Measurements from ENCODE around the gene FGF19. TPM values are rescaled to one million over a fixed set of nuclear protein-coding genes. Genes with fewer than 3 reads are reported as not detected.

The FGF19 gene
- total RNA-seq, 2 experiments from 2014 or later = not detected

- Mint-ChIP-seq H3K4me3 (peak overlapping the region; percentile 94), H3K27me3 (ENCODE audit: low read depth) (peaks cover 3% of the 10 kb centered on the region), H3K36me3 (ENCODE audit: low read depth) (peaks cover 20% of the 10 kb centered on the region), H3K9me3 (ENCODE audit: insufficient read depth) (no peaks in the 10 kb centered on the region), H3K27ac (peak overlapping the region; percentile 83), H3K4me1 (ENCODE audit: low read depth) (peaks cover 30% of the 10 kb centered on the region)
- ChIA-PET CTCF (interaction anchor here (1.2 to 2.0 kb wide), 3 partner anchors 11 to 31 kb away, joined by 4 to 10 read pairs (median 6); no protein-coding TSS in a partner anchor), POLR2A (interaction anchor here (0.9 to 1.3 kb wide), 4 partner anchors 10 to 529 kb away, joined by 3 to 4 read pairs (median 3); partner anchors contain the start of gene FADD)
- peak; percentile 11 for ATAC-seq
- DNase-seq = peak; percentile 23
Measured at GRCh38 chr11:69674267-69674885, 29.4 kb downstream of the FGF19 start.

DNA sequence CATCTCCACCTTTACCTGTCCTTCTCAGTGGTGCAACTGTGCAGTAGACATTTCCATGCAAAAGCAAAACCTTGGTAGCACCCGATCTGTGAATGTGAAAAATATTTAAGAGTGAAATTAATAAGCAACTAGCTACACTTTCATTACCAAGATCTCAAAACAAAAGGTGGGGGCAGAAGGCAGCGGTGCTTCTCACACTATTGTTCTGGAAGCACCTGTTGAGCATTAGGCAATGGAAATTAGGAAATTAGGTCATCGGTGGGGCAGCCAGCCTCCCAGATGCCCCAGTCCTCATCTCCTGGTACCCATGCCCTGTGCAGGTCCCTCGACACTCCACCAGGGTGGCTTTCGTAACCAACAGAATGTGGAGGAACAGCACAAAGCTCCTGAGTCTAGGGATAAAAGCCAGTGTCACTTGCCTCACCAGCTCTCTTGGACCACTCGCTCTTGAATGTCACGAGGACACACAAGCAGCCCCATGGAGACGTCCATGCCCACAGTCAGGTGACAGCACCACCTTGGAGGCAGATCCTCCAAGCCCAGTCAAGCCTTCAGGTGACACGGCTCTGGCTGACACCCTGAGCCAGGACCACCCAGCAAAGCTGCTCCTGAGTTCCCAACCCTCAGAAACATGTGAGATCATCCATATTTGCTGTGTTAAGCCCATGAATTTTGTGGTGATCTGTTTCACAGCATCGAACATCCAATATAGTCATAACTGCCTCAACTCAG lies 31.9 kb downstream of the FGF19 start:
- peaks cover 24% of the 10 kb centered on the region for H3K36me3 Mint-ChIP-seq (ENCODE audit: low read depth)
- no peaks in the 10 kb centered on the region for H3K27me3 Mint-ChIP-seq (ENCODE audit: low read depth)
- no peak for DNase-seq
- POLR2A ChIA-PET = no interaction called here
- ATAC-seq = no peak
- H3K27ac Mint-ChIP-seq = no peak overlapping the region
- no peaks in the 10 kb centered on the region for H3K9me3 Mint-ChIP-seq (ENCODE audit: insufficient read depth)
- no peak overlapping the region for H3K4me3 Mint-ChIP-seq
- peaks cover 30% of the 10 kb centered on the region for H3K4me1 Mint-ChIP-seq (ENCODE audit: low read depth)
- CTCF ChIA-PET = interaction anchor here (0.8 to 3.8 kb wide), 4 partner anchors 12 to 570 kb away, joined by 3 to 33 read pairs (median 5); no protein-coding TSS in a partner anchor

DNA sequence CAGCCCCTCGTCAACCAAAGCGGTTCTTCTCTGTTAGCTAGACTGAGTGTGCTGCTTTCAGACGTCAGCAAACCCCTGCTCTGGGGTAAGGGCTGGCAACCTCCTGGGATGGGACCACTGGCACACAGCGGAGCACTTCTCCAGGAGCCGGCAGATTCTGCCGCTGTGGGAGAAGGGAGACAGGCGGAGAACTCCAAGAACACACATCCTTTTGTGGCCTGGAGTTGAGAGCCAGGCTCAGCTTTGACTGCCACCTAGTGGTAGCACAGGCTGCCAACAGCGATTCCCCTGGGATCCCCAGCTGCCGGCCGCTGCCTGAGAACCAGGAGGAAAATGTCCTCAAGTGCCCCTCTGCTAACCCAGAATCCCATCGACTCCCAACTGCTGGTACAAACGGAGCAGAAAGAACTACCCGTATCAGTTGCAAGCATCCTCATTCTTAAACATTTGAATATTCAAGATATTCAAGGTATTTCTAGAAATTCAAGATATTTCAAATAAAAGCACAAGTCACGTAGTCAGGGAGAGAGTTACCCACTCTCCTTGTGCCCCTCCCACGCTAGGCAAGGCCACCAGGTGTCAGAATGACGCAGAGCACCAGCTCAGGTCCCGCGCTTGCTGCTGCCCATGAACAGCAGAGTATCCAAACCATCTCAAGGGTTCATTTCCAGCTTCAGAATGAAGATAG lies 33.5 kb downstream of the FGF19 start:
- H3K27ac Mint-ChIP-seq = no peak overlapping the region

GRCh38 chr11:69669486-69669885 lies 34.3 kb downstream of the FGF19 start:
- no peak for ATAC-seq
- Mint-ChIP-seq H3K4me1 (ENCODE audit: low read depth) (peaks cover 23% of the 10 kb centered on the region), H3K36me3 (ENCODE audit: low read depth) (peaks cover 22% of the 10 kb centered on the region), H3K9me3 (ENCODE audit: insufficient read depth) (no peaks in the 10 kb centered on the region), H3K27me3 (ENCODE audit: low read depth) (no peaks in the 10 kb centered on the region), H3K27ac (no peak overlapping the region), H3K4me3 (no peak overlapping the region)
- ChIA-PET CTCF (interaction anchor here (1.1 to 3.8 kb wide), 10 partner anchors 9 to 569 kb away, joined by 3 to 33 read pairs (median 4); partner anchors contain the start of gene MYEOV), POLR2A (no interaction called here)
- no peak for DNase-seq

More for the DNA sequence above, 33.5 kb downstream of the FGF19 start:
- Mint-ChIP-seq H3K9me3 (ENCODE audit: insufficient read depth) (no peaks in the 10 kb centered on the region), H3K36me3 (ENCODE audit: low read depth) (peaks cover 23% of the 10 kb centered on the region), H3K4me1 (ENCODE audit: low read depth) (peaks cover 26% of the 10 kb centered on the region), H3K4me3 (no peak overlapping the region), H3K27me3 (ENCODE audit: low read depth) (no peaks in the 10 kb centered on the region)
- ChIA-PET POLR2A (no interaction called here), CTCF (interaction anchor here (0.6 to 3.8 kb wide), 17 partner anchors 10 to 622 kb away, joined by 3 to 33 read pairs (median 3); partner anchors contain the start of genes MYEOV and TPCN2)
- no peak for ATAC-seq
- DNase-seq = peak; percentile 61

DNA sequence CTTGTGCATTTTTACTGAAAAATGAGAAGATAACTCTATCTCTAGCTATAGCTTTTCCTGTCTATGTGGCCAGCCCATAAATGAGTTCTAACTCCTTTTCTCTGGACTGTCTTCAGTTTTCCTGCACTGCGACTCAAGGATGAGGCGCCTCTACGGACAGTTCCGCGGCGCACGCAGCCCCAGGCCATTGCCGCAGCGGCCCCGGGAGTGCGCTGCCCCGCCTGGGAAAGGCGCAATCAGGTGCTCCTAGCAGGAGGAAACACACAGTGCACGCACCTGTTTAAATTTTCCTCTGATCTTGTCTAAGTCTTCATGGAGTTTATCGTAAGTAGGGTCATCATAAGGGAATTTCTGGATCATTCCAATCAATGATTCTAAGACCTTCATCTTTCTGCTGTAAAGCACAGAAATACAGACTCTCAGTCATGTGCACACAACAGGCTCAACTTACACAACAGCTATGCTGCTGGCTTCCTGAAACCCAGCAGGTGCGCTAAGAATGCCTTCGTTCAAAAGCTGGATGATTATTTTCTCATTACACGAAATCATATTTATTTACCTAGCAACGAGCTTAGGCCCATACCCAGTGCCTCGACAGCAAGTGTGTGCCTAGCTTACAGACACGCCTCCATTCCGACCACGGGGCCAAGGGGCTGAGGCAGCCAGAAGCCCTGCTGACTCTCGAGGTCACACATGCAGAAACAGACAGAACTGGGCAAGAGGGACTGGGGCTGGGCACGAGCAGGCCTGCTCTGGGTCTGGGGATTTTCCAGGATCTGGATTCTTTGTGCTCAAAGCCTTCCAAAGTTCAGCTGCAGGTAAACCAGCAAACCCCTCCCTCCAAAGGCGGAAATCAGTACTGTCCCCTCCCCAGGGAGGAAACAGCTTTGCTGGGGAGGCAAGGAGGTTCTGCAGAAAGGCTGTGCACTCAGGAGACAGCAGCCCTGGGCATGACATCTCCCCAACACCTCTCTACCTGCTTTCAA lies 35.9 kb downstream of the FGF19 start:
- Mint-ChIP-seq H3K36me3 (ENCODE audit: low read depth) (peaks cover 23% of the 10 kb centered on the region), H3K4me1 (ENCODE audit: low read depth) (peaks cover 9% of the 10 kb centered on the region), H3K4me3 (no peak overlapping the region), H3K27ac (no peak overlapping the region), H3K9me3 (ENCODE audit: insufficient read depth) (no peaks in the 10 kb centered on the region), H3K27me3 (ENCODE audit: low read depth) (no peaks in the 10 kb centered on the region)
- POLR2A ChIA-PET = no interaction called here
- DNase-seq (no peak), ATAC-seq (no peak)
- CTCF ChIA-PET = interaction anchor here (1.1 kb wide), 1 partner anchor 48 kb away, joined by 3 read pairs; no protein-coding TSS in a partner anchor

GRCh38 chr11:69666752-69667536 lies 36.9 kb downstream of the FGF19 start:
- Mint-ChIP-seq H3K27me3 (ENCODE audit: low read depth) (no peaks in the 10 kb centered on the region), H3K4me3 (no peak overlapping the region), H3K36me3 (ENCODE audit: low read depth) (peaks cover 16% of the 10 kb centered on the region), H3K9me3 (ENCODE audit: insufficient read depth) (no peaks in the 10 kb centered on the region), H3K27ac (no peak overlapping the region), H3K4me1 (ENCODE audit: low read depth) (peaks cover 5% of the 10 kb centered on the region)
- ChIA-PET POLR2A (interaction anchor here (0.7 kb wide), 1 partner anchor 9 kb away, joined by 3 read pairs; no protein-coding TSS in a partner anchor), CTCF (interaction anchor here (1.1 kb wide), 1 partner anchor 49 kb away, joined by 3 read pairs; no protein-coding TSS in a partner anchor)
- ATAC-seq (no peak), DNase-seq (no peak)

GRCh38 chr11:69666261-69666660 lies 37.6 kb downstream of the FGF19 start:
- Mint-ChIP-seq H3K27me3 (ENCODE audit: low read depth) (no peaks in the 10 kb centered on the region), H3K9me3 (ENCODE audit: insufficient read depth) (no peaks in the 10 kb centered on the region), H3K4me3 (no peak overlapping the region), H3K4me1 (ENCODE audit: low read depth) (peaks cover 5% of the 10 kb centered on the region), H3K36me3 (ENCODE audit: low read depth) (peaks cover 13% of the 10 kb centered on the region), H3K27ac (no peak overlapping the region)
- ATAC-seq (no peak), DNase-seq (no peak)
- ChIA-PET POLR2A (interaction anchor here (0.7 kb wide), 1 partner anchor 9 kb away, joined by 3 read pairs; no protein-coding TSS in a partner anchor), CTCF (no interaction called here)

GRCh38 chr11:69665669-69666068 lies 38.2 kb downstream of the FGF19 start:
- ChIA-PET CTCF (no interaction called here), POLR2A (no interaction called here)
- no peak overlapping the region for H3K4me3 Mint-ChIP-seq
- ATAC-seq (no peak), DNase-seq (no peak)
- peaks cover 5% of the 10 kb centered on the region for H3K4me1 Mint-ChIP-seq (ENCODE audit: low read depth)
- H3K27ac Mint-ChIP-seq = no peak overlapping the region
- no peaks in the 10 kb centered on the region for H3K9me3 Mint-ChIP-seq (ENCODE audit: insufficient read depth)
- H3K36me3 Mint-ChIP-seq (ENCODE audit: low read depth) = peaks cover 13% of the 10 kb centered on the region
- H3K27me3 Mint-ChIP-seq (ENCODE audit: low read depth) = no peaks in the 10 kb centered on the region

- Mint-ChIP-seq H3K27me3 (ENCODE audit: low read depth) (no peaks in the 10 kb centered on the region), H3K4me1 (ENCODE audit: low read depth) (peaks cover under 1% of the 10 kb centered on the region), H3K36me3 (ENCODE audit: low read depth) (peaks cover 7% of the 10 kb centered on the region), H3K9me3 (ENCODE audit: insufficient read depth) (no peaks in the 10 kb centered on the region), H3K4me3 (no peak overlapping the region), H3K27ac (no peak overlapping the region)
- DNase-seq (no peak), ATAC-seq (no peak)
- ChIA-PET CTCF (no interaction called here), POLR2A (interaction anchor here (1.6 kb wide), 1 partner anchor 10 kb away, joined by 3 read pairs; the partner anchor contains the start of gene LTO1)
Measured at GRCh38 chr11:69664901-69665300, 38.9 kb downstream of the FGF19 start.

DNA sequence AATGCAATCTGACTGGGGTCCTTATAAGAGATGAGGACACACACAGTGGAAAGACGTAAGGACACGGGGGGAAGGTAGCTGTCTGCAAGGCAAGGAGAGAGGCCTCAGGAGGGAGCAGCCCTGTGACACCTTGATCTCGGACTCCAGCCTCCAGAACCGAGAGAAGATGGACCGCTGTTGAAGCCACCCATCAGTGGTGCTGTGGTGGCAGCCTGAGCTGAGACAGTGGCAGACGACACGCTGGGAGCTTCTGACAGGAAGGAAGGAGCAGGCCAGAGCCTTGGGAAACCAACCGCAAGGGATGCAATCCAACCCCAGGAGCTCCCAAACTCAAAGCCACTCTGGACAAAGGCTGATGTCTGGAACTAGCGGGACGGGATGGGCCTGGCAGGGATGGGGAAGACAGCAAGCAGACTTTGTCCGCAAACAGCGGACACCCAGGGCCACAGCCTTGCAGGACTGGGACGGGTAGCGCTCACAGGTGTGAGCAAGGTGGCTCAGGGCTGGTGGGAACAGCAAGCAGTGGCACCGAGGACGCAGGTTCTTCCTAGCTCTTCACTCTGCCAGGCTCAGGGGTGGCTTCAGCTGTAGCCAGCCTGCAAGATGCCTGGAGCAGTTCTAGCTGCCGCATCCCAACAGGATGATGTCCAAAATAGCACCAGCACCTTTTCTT lies 39.6 kb downstream of the FGF19 start:
- Mint-ChIP-seq H3K27me3 (ENCODE audit: low read depth) (no peaks in the 10 kb centered on the region), H3K4me1 (ENCODE audit: low read depth) (no peaks in the 10 kb centered on the region), H3K4me3 (no peak overlapping the region), H3K27ac (no peak overlapping the region), H3K9me3 (ENCODE audit: insufficient read depth) (no peaks in the 10 kb centered on the region), H3K36me3 (ENCODE audit: low read depth) (peaks cover 7% of the 10 kb centered on the region)
- CTCF ChIA-PET = interaction anchor here (1.0 kb wide), 2 partner anchors 9 to 598 kb away, joined by 3 to 4 read pairs; no protein-coding TSS in a partner anchor
- DNase-seq (no peak), ATAC-seq (no peak)
- POLR2A ChIA-PET = interaction anchor here (1.6 kb wide), 1 partner anchor 10 kb away, joined by 3 read pairs; the partner anchor contains the start of gene LTO1
